KOPT-K1 (cell line): Measurements from ENCODE around the gene RPS6KB2.
"Not testable (repeated sequence)": the region's sequence is repeated elsewhere in the genome, so short reads cannot be mapped to it uniquely, and the experiment has no call there.

Source experiments
- H3K27ac ChIP-seq: fragments of 200-600 bp; sonication (generic); 2 replicates; pipeline ENCODE4 v1.5.1; 2016; ENCODE audit warnings: antibody characterized with exemption, mild to moderate bottlenecking, low read depth, low read length; ENCODE audit not compliant: poor library complexity, severe bottlenecking
- H3K36me3 ChIP-seq: fragments of 200-600 bp; sonication (generic); 2 replicates; pipeline ENCODE4 v1.5.1; 2017; ENCODE audit warnings: antibody characterized with exemption, mild to moderate bottlenecking, low read length, moderate library complexity; ENCODE audit not compliant: insufficient read depth
- H3K9me3 ChIP-seq: fragments of 200-600 bp; sonication (generic); 2 replicates; pipeline ENCODE4 v1.5.1; 2017; ENCODE audit warnings: antibody characterized with exemption, low read length, mild to moderate bottlenecking; ENCODE audit not compliant: insufficient read depth, poor library complexity, severe bottlenecking

Gene RPS6KB2

DNA sequence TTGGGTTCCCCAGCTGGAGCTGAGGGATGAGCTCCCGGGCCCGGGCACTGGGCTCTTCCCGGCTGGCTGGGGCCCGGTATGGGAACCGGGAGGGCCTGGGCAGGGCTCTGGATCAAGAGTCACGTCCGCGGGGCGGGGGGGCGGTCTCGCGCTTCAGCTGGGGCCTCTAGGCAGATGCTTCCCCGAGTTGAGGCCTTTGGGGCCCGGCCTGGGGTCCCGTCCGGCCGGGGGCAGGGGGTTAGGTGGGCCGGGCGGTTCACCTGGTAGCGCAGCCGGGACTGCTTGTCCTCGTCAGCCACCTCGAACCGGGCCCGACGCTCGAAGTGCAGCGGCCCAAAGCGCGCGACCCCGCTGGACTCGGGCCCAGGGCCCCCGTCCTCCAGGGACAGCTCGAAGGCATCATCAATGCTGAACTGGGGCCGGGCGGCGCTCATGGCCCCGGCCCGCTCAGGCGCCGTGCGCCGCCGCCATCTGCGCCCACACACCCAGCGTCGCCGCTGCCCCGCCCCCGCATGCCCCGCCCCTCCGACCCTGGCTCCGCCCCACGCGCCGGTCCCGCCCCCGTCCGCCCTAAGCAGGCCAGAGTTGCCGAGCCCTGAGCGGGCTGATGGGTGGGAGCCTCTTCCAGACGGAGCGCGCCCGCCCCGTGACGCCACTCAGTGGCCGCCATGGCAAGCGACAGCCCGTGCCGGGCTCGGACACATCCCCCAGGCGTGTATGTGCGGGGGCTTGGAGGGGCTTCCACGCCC is 40.6 kb downstream of the RPS6KB2 start, which contains the start of gene TMEM134:
TMEM134 (minus strand) TSS at position 493 of the 749 bp plus-strand sequence; CDS start at position 434, 59 bp downstream.
- Histone ChIP-seq H3K36me3 (no peaks in the 10 kb centered on the region), H3K27ac (peak within 1 kb of the TSS; percentile 73)

DNA sequence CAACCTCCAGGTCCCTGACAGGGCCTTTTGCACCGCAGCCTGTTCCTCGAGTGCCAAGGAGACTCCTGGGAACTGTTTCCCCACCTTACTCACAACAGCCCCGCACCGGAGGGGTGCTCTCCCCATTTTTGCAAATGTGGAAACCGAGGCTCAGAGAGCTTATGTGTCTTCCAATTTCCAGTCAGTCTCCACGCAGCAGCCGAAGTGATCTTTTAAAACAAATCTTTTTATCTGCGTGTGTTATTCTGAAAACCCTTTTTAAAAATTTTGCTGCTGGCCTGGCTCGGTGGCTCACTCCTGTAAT is 41.2 kb downstream of the RPS6KB2 start:
- Histone ChIP-seq H3K27ac (peak overlapping the region; percentile 73), H3K9me3 (no peaks in the 10 kb centered on the region), H3K36me3 (no peaks in the 10 kb centered on the region)

More for the DNA sequence above, 40.6 kb downstream of the RPS6KB2 start, which contains the start of gene TMEM134:
- H3K9me3 ChIP-seq = no peaks in the 10 kb centered on the region

- H3K27ac ChIP-seq = no peak overlapping the region
- H3K9me3 ChIP-seq = no peaks in the 10 kb centered on the region
- no peaks in the 10 kb centered on the region for H3K36me3 ChIP-seq
Measured at GRCh38 chr11:67470337-67471002, 42.2 kb downstream of the RPS6KB2 start.

DNA sequence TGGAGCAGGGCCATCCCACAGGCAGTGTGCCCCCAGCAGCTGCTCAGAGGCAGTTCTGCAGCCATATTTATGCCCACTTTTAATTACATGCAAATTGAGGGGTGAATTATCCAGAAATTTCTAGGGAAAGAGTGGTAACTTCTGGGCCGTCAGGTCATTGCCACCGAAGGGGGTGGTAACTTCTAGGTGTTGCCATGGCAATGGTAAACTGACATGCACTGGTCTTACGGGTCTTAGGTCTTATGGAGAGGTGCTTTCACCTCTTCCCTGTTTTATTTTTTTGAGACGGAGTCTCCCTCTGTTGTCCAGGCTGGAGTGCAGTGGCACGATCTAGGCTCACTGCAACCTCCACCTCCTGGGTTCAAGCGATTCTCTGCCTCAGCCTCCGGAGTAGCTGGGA is 44.6 kb downstream of the RPS6KB2 start:
- Histone ChIP-seq H3K36me3 (no peaks in the 10 kb centered on the region), H3K9me3 (no peaks in the 10 kb centered on the region), H3K27ac (no peak overlapping the region)

GRCh38 chr11:67476692-67477091 is 48.4 kb downstream of the RPS6KB2 start:
- H3K9me3 ChIP-seq, H3K36me3 ChIP-seq, H3K27ac ChIP-seq: not testable (repeated sequence)

GRCh38 chr11:67477344-67478050 is 49.2 kb downstream of the RPS6KB2 start:
- not testable (repeated sequence) for H3K27ac ChIP-seq, H3K9me3 ChIP-seq, H3K36me3 ChIP-seq

DNA sequence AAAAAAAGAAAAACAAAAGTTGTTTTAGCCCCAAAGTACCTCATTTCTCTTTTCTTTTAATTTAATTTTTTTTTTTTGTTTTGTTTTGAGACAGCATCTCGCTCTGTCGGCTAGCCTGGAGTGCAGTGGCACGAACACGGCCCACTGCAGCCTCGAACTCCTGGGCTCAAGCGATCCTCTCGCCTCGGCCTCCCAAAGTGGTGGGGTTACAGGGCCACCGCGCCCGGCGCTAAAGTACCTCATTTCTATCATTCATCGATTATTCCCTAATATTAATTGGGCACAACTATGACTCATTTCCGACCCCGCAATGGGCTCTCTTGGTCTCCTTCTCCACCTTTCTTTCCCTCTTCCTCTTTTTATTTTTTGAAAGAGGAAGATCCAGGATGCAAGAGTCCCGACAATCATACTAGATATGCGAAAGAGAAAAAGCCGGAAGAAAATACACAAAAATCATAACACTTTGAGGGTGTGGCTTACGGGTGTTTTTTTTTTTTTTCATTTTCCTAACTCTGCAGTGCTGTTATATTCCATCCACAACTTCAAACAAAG is 54.1 kb downstream of the RPS6KB2 start:
- H3K27ac ChIP-seq = peak overlapping the region; percentile 99
- peaks cover 10% of the 10 kb centered on the region; the same call in 1 of the 2 replicates for H3K36me3 ChIP-seq
- no peaks in the 10 kb centered on the region for H3K9me3 ChIP-seq

GRCh38 chr11:67482827-67483798 is 54.8 kb downstream of the RPS6KB2 start, which contains the start of gene AIP:
TSS of gene AIP (plus strand) at chr11:67483026. CDS start at chr11:67483159, 133 bp downstream.
- H3K9me3 ChIP-seq = no peaks in the 10 kb centered on the region
- H3K27ac ChIP-seq = peak within 1 kb of the TSS; percentile 99
- H3K36me3 ChIP-seq = peaks cover 18% of the 10 kb centered on the region

DNA sequence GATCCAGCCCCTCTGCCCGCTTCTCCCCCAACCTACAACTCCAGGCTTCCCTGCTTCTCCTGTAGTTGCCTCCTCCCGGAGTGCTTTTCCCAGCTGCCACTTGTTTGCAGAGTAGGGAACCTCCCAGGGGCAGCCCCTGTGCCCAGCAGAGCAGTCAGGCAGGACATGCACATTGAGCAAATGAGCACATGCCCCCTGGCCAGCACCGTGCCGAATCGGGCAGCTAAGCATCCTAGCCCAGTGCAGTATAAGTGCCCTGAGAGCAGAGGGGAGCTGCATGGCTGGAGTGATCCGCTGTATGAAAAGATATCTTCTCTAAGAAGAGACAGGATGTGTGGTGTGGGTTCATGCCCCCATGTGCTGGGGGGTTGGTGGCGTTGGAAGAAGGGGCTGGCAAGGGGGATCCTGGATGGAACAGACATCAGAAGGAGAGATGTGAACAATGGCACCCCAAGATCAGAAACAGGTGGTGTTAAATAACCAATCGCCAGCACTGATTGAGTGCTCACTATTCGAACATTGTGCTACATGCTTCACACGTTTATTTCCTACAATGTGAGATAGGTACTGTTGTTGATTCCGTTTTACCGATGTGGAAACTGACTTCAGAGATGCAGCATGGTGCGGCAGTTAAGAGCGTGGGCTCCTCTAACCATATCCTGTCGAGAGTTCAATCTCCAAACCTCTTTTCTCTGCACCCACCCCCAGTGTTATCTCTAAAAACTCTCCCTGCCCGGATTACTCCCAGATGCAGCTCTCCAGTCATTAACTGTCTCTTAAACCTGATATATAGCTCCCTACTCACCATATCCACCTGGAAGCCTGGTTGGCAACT is 55.8 kb downstream of the RPS6KB2 start:
- Histone ChIP-seq H3K36me3 (peaks cover 27% of the 10 kb centered on the region), H3K27ac (peak overlapping the region; percentile 99), H3K9me3 (no peaks in the 10 kb centered on the region)

DNA sequence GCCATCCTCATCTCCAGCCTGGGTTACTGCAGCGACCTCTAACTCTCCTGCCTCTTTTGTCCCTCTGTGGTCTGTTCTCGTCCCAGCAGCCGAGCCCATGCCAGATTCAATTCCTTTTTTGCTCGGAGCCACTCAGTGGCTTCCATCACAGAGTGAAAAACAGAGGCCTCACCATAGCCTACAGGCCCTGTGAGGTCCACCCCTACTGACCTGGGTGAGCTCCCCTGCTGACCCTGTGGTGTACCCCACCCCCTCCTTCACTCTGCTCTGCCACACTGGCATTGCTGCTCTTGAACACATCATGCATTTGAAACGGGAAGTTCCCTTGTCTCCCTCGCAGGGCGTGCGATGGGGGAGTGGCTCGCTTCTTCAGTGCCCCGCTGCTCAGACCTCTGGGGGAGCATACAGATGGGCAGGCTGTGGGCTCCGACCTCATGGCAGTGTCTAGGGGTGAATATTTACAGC is 56.6 kb downstream of the RPS6KB2 start:
- Histone ChIP-seq H3K36me3 (peaks cover 35% of the 10 kb centered on the region), H3K27ac (peak overlapping the region; percentile 99), H3K9me3 (no peaks in the 10 kb centered on the region)
